OCI-LY7 (cell line): ENCODE data around the gene PCDHA2.
A peak's percentile ranks its signal among the peaks of the same experiment; 100 is the strongest.

Source experiments
- EZH2phosphoT487 ChIP-seq: fragments of 200-600 bp; sonication (generic); IDR thresholded peaks from 2 replicates; pipeline ENCODE4 v1.6.1; 2018; ENCODE audit warnings: low read depth, borderline replicate concordance, mild to moderate bottlenecking, mixed run types, antibody characterized with exemption, low read length, moderate library complexity, mixed read lengths
- TF ChIP-seq, protein P1 (sequence below): fragments of 200-600 bp; sonication (generic); conservative IDR thresholded peaks from 2 replicates; pipeline ENCODE4 v1.5.1; 2014; ENCODE audit warnings: mild to moderate bottlenecking, antibody characterized with exemption, low read length, moderate library complexity, mixed read lengths

DNA sequence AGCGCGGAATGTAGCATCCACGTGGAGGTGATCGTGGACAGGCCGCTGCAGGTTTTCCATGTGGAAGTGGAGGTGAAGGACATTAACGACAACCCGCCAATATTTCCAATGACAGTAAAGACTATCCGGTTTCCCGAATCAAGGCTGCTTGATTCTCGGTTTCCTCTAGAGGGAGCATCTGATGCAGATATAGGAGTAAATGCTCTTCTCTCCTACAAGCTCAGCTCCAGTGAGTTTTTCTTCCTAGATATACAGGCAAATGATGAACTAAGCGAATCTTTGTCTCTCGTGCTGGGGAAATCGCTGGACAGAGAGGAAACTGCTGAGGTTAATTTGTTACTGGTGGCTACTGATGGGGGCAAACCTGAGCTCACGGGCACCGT lies 598 bp downstream of the PCDHA2 start:
- TF ChIP-seq, protein P1, sequence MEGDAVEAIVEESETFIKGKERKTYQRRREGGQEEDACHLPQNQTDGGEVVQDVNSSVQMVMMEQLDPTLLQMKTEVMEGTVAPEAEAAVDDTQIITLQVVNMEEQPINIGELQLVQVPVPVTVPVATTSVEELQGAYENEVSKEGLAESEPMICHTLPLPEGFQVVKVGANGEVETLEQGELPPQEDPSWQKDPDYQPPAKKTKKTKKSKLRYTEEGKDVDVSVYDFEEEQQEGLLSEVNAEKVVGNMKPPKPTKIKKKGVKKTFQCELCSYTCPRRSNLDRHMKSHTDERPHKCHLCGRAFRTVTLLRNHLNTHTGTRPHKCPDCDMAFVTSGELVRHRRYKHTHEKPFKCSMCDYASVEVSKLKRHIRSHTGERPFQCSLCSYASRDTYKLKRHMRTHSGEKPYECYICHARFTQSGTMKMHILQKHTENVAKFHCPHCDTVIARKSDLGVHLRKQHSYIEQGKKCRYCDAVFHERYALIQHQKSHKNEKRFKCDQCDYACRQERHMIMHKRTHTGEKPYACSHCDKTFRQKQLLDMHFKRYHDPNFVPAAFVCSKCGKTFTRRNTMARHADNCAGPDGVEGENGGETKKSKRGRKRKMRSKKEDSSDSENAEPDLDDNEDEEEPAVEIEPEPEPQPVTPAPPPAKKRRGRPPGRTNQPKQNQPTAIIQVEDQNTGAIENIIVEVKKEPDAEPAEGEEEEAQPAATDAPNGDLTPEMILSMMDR: 0 out of 2 replicates have a peak, but pooled peaks have one; percentile 30
- TF ChIP-seq EZH2phosphoT487: no peak
